K562 (cell line): ENCODE data around the gene SLC66A3. TPM values are rescaled to one million over a fixed set of nuclear protein-coding genes. Genes with fewer than 3 reads are reported as not detected.

Experiments used
- ASH1L ChIP-seq: fragments of 450-650 bp; IDR thresholded peaks from 2 replicates; pipeline ENCODE4 v1.6.1; 2018; ENCODE audit warnings: borderline replicate concordance, mild to moderate bottlenecking, low read depth; ENCODE audit not compliant: partially characterized antibody
- CBX1 ChIP-seq: sonication (generic); IDR thresholded peaks from 2 replicates; pipeline ENCODE4 v1.6.1; 2016; ENCODE audit warnings: antibody characterized with exemption, low read depth, mild to moderate bottlenecking
- CTCFL ChIP-seq: IDR thresholded peaks from 2 replicates; pipeline ENCODE4 v1.6.1; 2011; ENCODE audit warnings: borderline replicate concordance, low read depth, mild to moderate bottlenecking, moderate library complexity, low read length; ENCODE audit not compliant: insufficient read depth, poor library complexity, severe bottlenecking
- EGR1 ChIP-seq: fragments of 450-650 bp; conservative IDR thresholded peaks from 2 replicates; pipeline ENCODE4 v1.6.1; 2017; ENCODE audit warnings: mild to moderate bottlenecking
- FOXA3 ChIP-seq, 2 experiments: fragments of 450-650 bp in 1 of 2; sonication (generic) in 1 of 2; formaldehyde crosslinking; IDR thresholded peaks in 1 of 2; conservative IDR thresholded peaks in 1 of 2; 2 replicates each; pipeline versions ENCODE4 v1.4.0 to v1.8.0; 2020 to 2022; ENCODE audit warnings: mild to moderate bottlenecking in 2 of 2, missing genetic modification reagents in 1 of 2
- GABPA ChIP-seq: fragments of 200-800 bp; sonication (Bioruptor generic); conservative IDR thresholded peaks from 2 replicates; pipeline ENCODE4 v1.6.1; 2016; ENCODE audit warnings: low read depth, missing genetic modification characterization, missing compliant biosample characterization
- GTF2E2 ChIP-seq: fragments of 200-800 bp; sonication (Bioruptor generic); IDR thresholded peaks from 2 replicates; pipeline ENCODE4 v1.6.1; 2016; ENCODE audit warnings: missing genetic modification characterization, missing compliant biosample characterization
- HMGN3 ChIP-seq: IDR thresholded peaks from 2 replicates; pipeline ENCODE4 v1.6.1; 2011; ENCODE audit warnings: borderline replicate concordance, low read depth, mild to moderate bottlenecking, mixed read lengths, low read length; ENCODE audit not compliant: insufficient read length; ENCODE audit errors: extremely low read depth
- L3MBTL2 ChIP-seq: fragments of 450-650 bp; IDR thresholded peaks from 2 replicates; pipeline ENCODE4 v1.6.1; 2016; ENCODE audit warnings: mild to moderate bottlenecking, moderate library complexity
- MAZ ChIP-seq, 2 experiments: fragments of 450-650 bp in 1 of 2; sonication (generic) in 1 of 2; formaldehyde crosslinking; IDR thresholded peaks in 1 of 2; conservative IDR thresholded peaks in 1 of 2; 2 replicates each; pipeline versions ENCODE4 v1.4.0 to v1.5.0; 2020; ENCODE audit warnings: mild to moderate bottlenecking in 1 of 2, missing genetic modification reagents in 1 of 2
- MITF ChIP-seq: IDR thresholded peaks from 2 replicates; pipeline ENCODE4 v1.6.1; 2014; ENCODE audit warnings: antibody characterized with exemption
- SP1 ChIP-seq: sonication (generic); formaldehyde crosslinking; IDR thresholded peaks from 2 replicates; pipeline ENCODE4 v1.8.1; 2022; ENCODE audit warnings: mild to moderate bottlenecking, missing genetic modification reagents
- SRF ChIP-seq, 2 experiments: fragments of 250-450, 450-650 bp in 1 of 2; sonication (Bioruptor Pico) in 1 of 2; sonication (generic) in 1 of 2; formaldehyde crosslinking; IDR thresholded peaks; 2 replicates each; pipeline versions ENCODE4 v1.5.0 to v1.5.1; 2020 to 2022; ENCODE audit warnings: mild to moderate bottlenecking in 1 of 2, missing genetic modification reagents in 1 of 2
- TBL1XR1 ChIP-seq, 2 experiments: IDR thresholded peaks; 2 replicates each; pipeline ENCODE4 v1.6.1; 2012; ENCODE audit warnings: improper control_type of control experiment in 2 of 2, low read length in 2 of 2, mild to moderate bottlenecking in 1 of 2
- ZBTB7A ChIP-seq: IDR thresholded peaks from 2 replicates; pipeline ENCODE4 v1.6.1; 2011; ENCODE audit warnings: low read depth, mild to moderate bottlenecking, low read length, moderate library complexity, borderline replicate concordance; ENCODE audit not compliant: control insufficient read depth
- ZEB2 ChIP-seq: fragments of 450-650 bp; IDR thresholded peaks from 2 replicates; pipeline ENCODE4 v1.6.1; 2016
- polyA plus RNA-seq, 8 experiments: library from polyadenylated mRNA; depleted of rRNA in 4 of 8; stranded (reverse) in 5 of 8; unstranded in 3 of 8; fragments of >200 nt; fragmentation: Nextera tagmentation in 2 of 8; fragmentation: Illumina TruSeq in 1 of 8; extraction: Ambion mirVana in 2 of 8; extraction: Trizol in 1 of 8; gene quantifications; 2 replicates each; pipeline versions ENCODE4 v1.2.1 to v1.2.3, GENCODE V29; 2011 to 2014; ENCODE audit warnings: inconsistent platforms in 1 of 8, missing spikeins in 1 of 8
- total RNA-seq, 7 experiments: library from RNA; depleted of rRNA in 6 of 7; stranded (reverse); fragments of >200 nt in 6 of 7; fragmentation: Illumina TruSeq in 2 of 7; extraction: Trizol in 2 of 7; gene quantifications; 2 replicates each; pipeline versions ENCODE4 v1.2.1 to v1.2.3, GENCODE V29; 2011 to 2021; ENCODE audit warnings: low replicate concordance in 1 of 7
- TF ChIP-seq, protein P1 (sequence below): fragments of 150-350 bp; conservative IDR thresholded peaks from 2 replicates; pipeline ENCODE4 v1.6.1; 2014; ENCODE audit warnings: low read length
- TF ChIP-seq, protein P2 (sequence below): sonication (generic); formaldehyde crosslinking; IDR thresholded peaks from 2 replicates; pipeline ENCODE4 v1.8.0; 2022; ENCODE audit warnings: missing genetic modification reagents, mild to moderate bottlenecking, moderate library complexity, borderline replicate concordance

SLC66A3 gene
- total and polyA plus RNA-seq, 9 of the 15 experiments (the other 6 are each of a cell fraction or from before 2014, with no cell fraction given): 2.8 to 30.0 (median 9.1) TPM

DNA sequence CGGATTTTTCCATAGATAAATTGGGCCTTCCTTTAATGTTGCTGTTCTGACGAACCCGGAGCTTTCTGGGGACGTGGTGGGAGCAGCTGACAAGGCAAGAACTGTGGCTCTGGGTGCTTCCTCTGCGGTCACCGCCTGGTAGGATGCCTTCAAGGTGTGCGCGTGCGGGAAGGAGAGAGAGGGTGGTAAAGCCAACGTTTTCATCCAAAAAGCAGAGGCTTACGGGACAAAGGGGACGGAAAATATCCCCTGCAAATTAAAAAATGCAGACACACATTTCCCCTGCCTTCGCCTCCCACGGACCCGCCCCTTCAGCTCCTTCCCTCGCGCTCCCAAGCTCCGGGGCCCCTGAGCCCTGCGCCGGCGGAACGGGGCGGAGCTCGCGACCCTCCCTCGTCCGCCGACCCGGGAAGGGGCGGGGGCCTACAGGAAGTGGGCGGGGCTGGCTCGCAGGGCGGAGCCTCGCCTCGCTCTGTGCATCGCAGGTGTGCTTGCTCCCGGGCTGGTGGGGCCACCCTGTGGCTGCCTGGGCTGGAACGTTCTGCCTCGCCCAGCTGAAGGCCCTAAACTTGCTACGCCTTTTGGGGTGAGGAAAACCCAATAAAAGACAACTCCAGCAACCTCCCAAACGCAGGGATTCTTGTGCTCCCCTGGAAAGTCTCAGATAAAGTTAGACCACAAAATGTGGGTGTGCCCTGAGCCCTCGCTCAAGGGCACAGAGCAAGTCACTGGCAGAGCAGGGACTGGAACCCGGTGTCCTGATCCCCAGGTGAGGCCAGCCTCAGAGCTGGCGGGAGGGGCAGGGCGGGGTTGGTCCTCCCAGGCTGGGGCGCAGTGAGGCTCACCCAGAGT, 25.4 kb upstream of the SLC66A3 start (continued):
- TF ChIP-seq, protein P1, sequence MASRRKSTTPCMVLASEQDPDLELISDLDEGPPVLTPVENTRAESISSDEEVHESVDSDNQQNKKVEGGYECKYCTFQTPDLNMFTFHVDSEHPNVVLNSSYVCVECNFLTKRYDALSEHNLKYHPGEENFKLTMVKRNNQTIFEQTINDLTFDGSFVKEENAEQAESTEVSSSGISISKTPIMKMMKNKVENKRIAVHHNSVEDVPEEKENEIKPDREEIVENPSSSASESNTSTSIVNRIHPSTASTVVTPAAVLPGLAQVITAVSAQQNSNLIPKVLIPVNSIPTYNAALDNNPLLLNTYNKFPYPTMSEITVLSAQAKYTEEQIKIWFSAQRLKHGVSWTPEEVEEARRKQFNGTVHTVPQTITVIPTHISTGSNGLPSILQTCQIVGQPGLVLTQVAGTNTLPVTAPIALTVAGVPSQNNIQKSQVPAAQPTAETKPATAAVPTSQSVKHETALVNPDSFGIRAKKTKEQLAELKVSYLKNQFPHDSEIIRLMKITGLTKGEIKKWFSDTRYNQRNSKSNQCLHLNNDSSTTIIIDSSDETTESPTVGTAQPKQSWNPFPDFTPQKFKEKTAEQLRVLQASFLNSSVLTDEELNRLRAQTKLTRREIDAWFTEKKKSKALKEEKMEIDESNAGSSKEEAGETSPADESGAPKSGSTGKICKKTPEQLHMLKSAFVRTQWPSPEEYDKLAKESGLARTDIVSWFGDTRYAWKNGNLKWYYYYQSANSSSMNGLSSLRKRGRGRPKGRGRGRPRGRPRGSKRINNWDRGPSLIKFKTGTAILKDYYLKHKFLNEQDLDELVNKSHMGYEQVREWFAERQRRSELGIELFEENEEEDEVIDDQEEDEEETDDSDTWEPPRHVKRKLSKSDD: no peak
- TF ChIP-seq ASH1L: no peak
- peak in 1 of 2 experiments; percentile 86; a peak in 2 of 4 replicates for TF ChIP-seq MAZ (CRISPR knock-in tag; conservative IDR thresholded peaks at IDR 0.05 in 1 of 2, IDR thresholded peaks at IDR 0.05 in 1 of 2)
- no peak for TF ChIP-seq MITF
- peak in 1 of 2 experiments; percentile 75; a peak in 2 of 4 replicates for TF ChIP-seq SRF (CRISPR knock-in tag; IDR thresholded peaks at IDR 0.05)
- TF ChIP-seq GTF2E2 (tag): no peak
- peak; percentile 50 for TF ChIP-seq CTCFL
- TF ChIP-seq FOXA3 (CRISPR knock-in tag; conservative IDR thresholded peaks at IDR 0.05 in 1 of 2, IDR thresholded peaks at IDR 0.05 in 1 of 2): peak in 1 of 2 experiments; percentile 72; a peak in 1 of 4 replicates
- TF ChIP-seq, protein P2, sequence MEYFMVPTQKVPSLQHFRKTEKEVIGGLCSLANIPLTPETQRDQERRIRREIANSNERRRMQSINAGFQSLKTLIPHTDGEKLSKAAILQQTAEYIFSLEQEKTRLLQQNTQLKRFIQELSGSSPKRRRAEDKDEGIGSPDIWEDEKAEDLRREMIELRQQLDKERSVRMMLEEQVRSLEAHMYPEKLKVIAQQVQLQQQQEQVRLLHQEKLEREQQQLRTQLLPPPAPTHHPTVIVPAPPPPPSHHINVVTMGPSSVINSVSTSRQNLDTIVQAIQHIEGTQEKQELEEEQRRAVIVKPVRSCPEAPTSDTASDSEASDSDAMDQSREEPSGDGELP: peak; percentile 82
- peak; percentile 47 for TF ChIP-seq HMGN3
- TF ChIP-seq EGR1: 0 out of 2 replicates have a peak, but pooled peaks have one; percentile 30
- peak; percentile 49; the same call in 1 of the 2 replicates for TF ChIP-seq ZEB2
- TF ChIP-seq ZBTB7A: peak; percentile 93
- TF ChIP-seq TBL1XR1 (IDR thresholded peaks at IDR 0.05; ENCODE audit: low read length in 2 of 2): no peak
- peak; percentile 81 for TF ChIP-seq SP1 (CRISPR knock-in tag)
- peak; percentile 76 for TF ChIP-seq L3MBTL2
- TF ChIP-seq GABPA: peak; percentile 59
- no peak for TF ChIP-seq CBX1
